ENCODE measurements around the gene KRR1.

KRR1 gene

DNA sequence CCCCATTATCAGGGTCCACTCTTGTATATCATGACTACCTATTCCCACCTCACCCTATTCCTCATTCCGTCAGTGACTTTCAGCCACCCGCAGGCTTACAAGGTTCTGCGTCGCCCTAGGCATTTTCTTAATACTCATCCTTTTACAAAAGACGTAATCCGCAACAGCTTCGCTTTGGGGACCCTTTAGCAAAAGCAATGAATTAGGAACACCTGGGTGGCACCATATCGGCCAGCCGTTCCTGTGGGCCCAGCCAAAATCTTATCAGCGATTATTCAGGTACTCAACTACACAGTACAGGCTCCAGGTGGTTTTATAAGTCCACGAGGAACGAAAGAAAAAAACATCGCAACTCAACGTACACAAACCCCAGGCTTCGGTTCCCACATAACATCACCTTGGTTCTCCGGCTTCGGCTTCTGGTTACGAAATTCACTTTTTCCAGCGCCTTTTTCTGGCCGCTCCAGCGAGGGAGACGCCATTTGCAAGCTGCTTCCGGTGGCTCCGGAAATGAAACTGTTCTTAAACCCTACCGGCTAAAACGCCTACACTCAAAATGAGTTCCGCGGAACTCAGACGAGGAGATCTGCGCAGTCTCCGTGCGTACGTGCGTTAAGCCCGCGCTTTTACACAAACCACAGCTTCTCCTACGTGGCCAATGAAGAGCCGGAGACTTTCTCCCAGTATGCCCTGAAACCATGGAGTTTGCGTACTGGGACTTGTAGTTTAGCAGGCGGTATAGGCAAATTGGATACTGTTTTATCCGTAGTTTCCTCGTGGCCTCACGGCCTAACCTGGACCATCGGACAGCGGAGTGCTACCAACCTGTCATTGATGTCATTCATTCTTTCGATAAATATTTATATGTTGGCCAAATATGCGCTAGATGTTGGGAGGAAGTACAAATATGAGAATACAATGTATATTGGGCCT is at the start of gene KRR1:
Gene KRR1 (minus strand): TSS at position 494 of the 933 bp plus-strand sequence. CDS start 12 bp downstream, at position 482.
- DNase-seq (ENCODE audit: low read depth in 1 of 2, low spot score in 1 of 2) = peak; percentile 73 to 78

DNA sequence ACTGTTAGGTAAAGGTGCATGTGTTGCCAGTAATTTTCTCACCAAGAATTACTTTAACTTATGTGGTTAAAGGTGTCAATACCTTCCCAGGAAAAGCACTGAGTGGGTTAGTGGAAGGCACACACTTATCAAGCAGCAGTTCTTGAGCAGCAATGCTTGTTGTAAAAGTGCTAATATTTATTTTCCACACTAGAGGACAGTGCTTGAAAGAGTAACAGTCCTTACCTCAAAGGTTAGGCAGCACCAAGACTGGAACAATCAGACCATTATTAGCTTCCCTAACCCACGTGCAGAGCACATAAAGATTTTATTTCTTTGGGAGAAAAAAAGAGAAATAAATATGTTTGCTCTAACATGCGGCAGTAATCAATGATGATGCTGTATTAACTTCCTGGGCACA is 48.8 kb upstream of the KRR1 start:
- no peak for DNase-seq (ENCODE audit: low read depth in 1 of 2, low spot score in 1 of 2)

DNA sequence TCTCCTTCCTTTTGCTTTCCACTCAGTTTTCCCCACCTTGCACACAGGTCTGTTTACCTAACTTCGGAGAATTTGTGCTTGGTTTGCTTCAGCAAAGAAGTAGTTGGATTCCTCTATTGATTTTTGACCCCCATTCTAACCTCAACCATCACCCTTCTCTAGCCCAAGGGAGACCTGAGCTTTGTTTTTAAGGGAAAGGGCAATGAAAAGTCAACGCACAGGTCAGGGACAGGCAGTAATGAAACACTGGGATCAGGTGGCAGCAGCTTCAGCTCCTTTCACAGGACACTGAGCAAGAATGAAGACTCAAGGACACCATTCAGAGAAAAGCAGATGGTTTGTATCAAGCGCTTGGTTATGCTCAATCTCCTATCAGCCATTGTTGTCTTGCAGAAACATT is 46.9 kb upstream of the KRR1 start:
- no peak for DNase-seq (ENCODE audit: low read depth in 1 of 2, low spot score in 1 of 2)

DNA sequence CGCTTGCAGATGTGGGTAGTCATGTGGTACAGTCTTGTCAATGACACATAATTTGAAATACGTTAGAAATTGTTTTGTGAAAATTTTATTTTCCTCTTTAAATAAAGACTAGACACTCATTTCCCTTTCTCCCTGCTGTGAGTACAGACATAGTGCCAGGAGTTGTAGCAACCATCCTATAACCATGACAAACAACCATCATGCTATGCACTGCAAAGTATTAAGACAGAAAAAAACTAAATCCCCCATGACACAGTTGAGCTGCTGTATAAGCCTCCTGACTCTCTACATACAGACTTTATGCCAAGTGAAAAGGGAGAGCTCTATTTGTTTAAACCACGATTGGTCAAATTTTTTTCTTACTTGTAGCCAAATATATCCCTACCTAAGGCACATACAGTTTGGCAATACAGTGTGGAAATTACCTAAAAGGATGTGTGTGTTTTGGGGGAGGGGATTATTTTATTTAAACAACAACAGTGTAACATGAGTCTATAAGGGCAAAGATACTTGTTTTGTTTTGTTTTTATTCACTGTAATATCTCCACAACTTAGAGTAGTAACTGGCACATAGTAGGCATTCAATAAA is 45.0 kb upstream of the KRR1 start:
- DNase-seq (ENCODE audit: low read depth in 1 of 2, low spot score in 1 of 2) = no peak

DNA sequence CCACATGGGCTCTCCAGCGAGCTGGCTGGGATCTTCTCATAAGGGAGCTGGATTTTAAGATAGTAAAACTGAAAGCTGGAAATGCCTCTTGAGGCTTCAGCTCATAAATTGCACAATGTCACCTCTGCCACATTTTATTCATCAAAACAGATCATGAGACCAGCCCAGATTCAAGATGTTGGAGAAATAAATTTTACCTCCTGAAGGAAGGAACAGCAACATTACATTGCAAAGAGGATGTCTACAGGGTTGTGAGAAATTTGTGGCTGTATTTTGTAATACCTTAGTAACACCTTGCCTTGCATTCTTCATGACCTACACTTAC is 43.1 kb upstream of the KRR1 start:
- DNase-seq (ENCODE audit: low read depth in 1 of 2, low spot score in 1 of 2) = no peak

DNA sequence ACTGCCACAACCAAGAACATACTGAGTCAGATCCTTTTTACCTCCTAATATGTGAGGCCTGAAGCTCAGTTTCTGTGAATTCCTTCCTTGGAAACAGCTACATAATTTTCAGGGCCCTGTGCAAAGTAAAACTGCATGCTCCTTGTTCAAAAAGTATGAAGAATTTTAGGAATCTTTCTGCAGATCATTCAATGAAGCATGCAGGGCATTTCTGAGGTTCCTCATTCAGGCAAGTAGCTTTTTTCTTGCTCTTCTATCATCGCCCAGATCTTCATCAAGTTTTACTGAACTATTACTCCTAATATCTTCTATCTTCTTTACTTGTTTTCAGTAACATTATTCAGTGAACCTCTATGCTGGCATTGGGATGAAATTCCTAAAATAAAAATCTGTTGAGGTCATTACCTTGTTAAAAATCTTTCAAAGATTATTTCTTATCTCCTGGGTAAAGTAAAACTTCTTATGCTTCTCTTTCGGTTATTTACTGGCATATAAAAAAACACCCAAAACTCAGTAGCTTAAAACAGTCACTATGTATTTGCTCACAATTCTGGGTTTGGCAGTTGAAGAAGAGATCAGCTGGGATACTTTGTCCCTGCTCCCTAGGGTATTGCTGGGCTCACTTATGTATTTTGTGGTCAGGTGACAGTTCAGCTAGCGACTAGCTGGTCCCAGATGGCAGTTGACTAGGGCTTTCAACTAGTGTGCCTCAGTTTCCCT is 42.6 kb upstream of the KRR1 start:
- DNase-seq (ENCODE audit: low read depth in 1 of 2, low spot score in 1 of 2) = no peak

DNA sequence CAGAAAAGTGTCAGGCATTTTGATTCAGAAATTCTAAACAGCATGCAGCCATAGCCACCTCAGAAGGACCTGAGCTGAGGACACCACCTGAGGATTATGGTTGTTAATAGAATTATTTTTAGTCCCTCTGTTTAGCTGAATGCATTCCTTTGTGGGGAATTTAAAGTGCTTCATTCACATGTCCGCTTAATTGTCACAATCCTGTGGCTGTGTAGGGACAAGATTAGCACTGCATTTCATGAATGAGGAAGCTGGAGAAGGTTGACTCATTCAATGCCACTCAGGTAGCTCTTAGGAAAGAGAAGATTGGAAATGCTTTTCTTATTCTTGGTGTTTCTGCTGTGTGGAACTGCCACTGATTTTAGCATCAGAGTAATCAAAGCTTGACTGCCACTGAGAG is 42.0 kb upstream of the KRR1 start:
- DNase-seq (ENCODE audit: low read depth in 1 of 2, low spot score in 1 of 2) = no peak

DNA sequence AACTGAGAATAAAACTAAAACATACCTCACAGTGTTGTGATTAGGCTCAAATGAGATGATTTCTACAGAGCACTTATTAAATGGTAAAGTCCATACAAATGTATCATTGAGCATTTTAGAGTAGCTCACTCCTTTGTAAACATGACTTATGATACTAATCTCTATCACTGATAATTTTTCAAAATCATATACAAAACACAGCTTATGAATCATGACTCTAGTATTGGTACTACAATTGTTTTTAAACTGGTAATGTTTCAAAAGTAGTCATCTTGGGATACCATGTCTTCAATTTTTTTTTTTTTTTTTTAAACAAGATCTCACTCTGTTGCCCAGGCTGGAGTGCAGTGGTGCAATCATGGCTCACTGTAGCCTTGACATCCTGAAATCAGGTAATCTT is 40.1 kb upstream of the KRR1 start:
- DNase-seq (ENCODE audit: low read depth in 1 of 2, low spot score in 1 of 2) = no peak

DNA sequence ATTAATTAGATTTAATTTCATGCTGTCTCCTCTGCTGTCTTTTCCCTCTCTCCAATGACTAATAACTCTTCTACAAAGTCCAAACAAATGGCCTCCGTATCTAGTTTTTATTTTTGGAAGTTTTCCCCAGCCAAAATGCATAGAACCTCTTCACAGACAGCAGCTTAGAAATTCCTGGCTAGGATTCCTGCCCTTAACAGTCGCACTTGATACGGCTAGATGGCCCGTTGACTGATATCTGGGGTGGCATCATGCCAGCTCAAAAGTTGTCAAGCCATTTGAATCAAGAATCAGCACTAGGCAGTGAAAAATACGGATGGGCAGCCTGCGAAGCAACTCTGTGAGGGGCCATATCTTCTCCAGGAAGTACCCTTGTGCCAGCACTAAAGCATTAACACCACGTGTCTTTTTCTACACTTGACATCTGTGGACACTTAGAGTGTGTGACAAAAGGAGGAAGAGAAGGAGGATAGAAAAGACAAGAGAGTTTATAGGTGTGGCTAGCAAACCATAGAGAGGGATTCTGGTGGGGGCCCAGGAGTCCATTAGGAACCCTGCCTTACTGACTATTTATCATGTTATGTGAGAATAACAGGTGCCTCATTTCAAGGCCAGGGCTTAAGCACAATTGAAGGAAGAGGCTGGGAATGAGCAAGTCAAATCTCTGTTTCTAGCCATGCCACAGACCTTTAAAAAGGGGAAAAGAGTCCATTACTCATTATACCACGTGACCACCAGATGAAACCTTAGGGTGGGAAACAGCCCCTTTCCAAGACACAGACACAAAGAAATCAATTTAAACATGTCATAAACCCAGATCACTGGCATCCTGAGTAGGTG is 39.2 kb upstream of the KRR1 start:
- no peak for DNase-seq (ENCODE audit: low read depth in 1 of 2, low spot score in 1 of 2)

DNA sequence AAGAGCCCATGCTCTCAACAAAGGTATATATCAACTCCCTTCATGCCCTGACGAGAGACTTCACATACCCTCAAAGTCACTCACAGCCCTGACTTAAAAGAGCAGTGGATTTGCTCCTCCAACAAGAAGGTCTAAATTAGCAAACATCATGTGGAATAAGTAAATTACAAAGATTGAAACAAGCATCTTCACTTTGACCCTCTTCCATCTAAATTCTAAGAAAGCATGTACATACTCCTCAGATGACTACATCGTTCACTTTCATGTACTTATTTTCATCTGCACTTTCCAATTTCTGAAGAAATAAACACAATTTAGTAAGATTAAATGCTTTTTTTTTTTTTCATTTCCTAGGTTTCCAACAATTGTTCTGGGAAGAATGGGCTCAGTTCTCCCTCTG is 38.6 kb upstream of the KRR1 start:
- no peak for DNase-seq (ENCODE audit: low read depth in 1 of 2, low spot score in 1 of 2)

DNA sequence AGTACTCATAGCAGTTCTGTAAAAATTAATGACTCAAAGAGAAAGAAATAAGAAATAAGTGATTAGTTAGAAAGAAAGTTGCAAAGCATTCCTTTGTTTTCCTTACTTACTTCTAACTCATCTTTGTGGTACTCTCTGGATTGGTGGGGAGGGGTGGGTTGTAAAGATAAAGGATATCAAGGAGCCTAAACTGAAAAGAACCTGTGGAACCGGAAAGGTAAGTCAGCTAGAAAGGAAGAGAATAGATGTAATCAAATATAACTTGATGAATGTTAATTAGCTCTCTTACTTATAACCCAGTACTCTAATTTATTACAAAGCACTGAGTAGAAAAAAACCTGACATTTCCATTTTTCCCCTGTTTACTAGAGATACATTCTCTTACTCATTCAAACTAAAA is 37.5 kb upstream of the KRR1 start:
- DNase-seq (ENCODE audit: low read depth in 1 of 2, low spot score in 1 of 2) = no peak

DNA sequence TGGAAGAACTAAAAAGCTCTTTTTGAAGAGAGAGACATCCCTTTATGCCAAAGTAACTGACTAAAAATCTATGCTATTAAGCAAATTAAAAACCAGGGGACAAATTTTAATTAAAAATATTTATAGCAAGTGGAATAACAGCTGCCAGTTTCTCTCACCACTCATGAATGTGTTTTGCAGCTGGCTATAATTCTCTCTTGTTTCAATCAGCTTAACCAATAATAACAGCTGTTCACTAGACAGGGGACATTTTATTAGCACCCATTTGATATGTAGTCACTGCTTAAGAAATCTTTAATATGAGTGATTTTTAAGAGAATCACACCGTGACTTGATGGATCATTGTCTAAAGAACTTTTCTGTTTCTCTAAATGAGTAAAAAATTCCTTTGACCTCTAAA is 34.2 kb upstream of the KRR1 start:
- no peak for DNase-seq (ENCODE audit: low read depth in 1 of 2, low spot score in 1 of 2)

DNA sequence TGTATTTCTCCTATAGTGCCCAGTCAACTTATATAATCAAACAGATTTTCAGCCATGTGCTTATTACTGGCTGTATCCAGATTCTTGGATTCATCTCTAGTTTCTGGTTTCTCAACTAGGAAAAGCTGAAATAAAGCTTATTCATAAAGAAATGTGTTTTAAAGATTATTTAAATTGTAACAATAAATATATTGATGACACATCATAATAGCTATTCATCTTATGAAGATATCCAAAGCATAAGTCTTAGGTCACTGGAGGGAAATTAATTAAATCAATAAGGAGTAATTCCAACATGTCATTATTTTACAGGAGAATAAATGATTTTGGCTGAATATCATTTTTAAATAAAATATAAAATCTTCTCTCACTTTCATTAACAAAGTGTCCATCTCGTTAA is 32.1 kb upstream of the KRR1 start:
- no peak for DNase-seq (ENCODE audit: low read depth in 1 of 2, low spot score in 1 of 2)

DNA sequence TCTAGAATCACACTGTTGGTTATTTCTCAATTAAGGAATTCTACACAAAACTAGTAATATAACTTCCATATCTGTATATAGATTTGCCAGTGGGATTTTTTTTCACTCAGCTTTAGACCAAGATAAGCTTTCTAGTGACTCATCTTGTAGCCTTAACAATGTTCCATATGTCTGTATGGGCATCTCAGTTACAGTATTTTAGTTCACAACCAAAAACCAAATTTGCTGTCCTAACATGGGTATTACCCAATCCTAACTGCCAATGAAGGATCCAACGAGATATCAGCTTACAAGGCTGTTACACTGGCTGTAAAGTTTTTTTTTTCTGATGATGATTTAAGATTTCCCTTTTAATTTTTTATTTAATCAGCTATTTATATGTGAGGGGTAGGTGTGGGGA is 31.5 kb upstream of the KRR1 start:
- no peak for DNase-seq (ENCODE audit: low read depth in 1 of 2, low spot score in 1 of 2)

DNA sequence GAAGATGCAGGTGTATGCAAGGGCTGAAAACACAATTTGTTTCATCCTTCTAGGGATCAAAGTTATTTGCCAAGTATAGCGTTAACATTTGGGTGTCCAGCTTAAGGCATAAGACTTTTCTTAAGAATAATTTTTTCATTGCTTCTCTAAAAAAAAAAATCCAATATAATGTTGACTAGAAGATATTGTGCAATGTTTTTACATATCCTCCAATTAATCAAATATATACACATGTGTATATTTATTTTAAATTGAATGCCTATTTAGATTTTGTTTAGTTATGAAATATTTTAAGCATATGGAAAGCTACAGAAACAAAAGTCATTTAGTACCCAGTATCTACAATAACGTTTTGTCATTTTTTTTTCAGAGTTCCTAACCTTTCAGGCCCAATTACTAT is 28.5 kb upstream of the KRR1 start:
- DNase-seq (ENCODE audit: low read depth in 1 of 2, low spot score in 1 of 2) = no peak

DNA sequence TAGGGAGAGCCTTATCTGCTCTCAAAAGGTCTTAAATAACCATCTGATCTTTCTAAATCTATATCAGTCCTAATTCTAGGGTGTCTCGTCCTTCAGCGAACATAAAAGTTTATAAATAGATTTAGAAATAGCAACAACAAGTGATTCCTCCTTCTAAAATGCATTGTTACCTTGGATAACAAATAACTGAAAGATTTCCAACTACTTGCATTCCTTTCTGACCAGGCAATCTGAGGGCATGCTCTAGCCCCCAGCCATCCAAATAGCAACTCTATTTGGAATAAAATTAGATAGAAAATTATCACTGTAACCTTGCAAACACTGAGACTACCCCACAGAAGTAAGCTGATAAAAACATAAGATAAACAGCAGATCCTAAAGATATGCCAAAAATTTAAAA is 21.8 kb upstream of the KRR1 start:
- no peak for DNase-seq (ENCODE audit: low read depth in 1 of 2, low spot score in 1 of 2)

DNA sequence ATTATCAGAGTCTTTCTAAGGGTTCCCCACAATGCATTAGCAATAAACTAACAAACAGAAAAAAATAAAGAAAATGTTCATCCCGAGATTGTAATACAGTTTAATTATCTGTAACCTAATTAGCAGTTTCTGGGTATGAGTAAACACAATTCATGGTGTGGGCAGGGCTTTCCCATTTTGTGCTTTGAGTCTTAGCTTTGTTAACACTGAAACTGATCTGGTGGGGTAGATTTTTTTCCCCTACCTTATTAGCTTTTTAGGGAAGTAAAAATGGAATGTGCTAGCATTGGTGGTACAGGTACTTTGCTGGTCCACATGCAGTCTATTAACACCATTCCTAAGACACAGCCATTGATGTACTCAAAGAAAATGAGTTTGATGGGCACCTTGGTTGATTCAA is 18.4 kb upstream of the KRR1 start:
- DNase-seq (ENCODE audit: low read depth in 1 of 2, low spot score in 1 of 2) = no peak

DNA sequence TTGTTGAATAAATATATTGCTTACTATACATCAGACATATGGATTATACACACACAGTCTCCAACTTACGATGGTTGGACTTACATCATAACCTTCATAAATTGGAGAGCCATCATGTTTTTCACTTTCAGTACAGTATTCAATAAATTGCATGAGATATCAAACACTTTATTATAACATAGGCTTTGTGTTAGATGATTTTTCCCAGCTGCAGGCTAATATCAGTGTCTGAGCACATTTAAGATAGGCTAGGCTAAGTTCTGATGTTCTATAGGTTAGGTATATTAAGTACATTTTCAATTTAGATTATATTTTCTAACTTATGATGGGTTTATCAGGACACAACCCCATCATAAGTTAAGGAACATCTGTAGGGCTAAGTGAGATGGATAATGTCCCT is 17.9 kb upstream of the KRR1 start:
- DNase-seq (ENCODE audit: low read depth in 1 of 2, low spot score in 1 of 2) = no peak

DNA sequence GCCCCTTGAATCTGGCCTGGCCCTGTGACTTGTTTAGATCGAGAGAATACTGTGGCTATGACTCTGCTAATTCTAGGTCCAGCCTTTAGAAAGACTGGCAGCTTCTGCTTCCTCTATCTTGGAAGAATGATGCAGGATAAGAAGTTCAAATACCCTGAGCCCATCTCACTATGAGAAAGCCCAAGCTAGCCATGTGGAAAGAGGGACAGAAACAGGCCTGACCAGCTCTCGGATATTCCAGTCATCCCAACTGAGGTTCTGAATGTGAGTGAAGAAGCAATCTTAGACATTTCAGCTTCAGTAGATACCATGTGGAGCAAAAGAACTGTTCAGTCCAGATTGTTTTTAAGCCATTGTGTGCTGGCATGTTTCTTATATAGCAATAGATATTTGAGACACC is 17.3 kb upstream of the KRR1 start:
- no peak for DNase-seq (ENCODE audit: low read depth in 1 of 2, low spot score in 1 of 2)

DNA sequence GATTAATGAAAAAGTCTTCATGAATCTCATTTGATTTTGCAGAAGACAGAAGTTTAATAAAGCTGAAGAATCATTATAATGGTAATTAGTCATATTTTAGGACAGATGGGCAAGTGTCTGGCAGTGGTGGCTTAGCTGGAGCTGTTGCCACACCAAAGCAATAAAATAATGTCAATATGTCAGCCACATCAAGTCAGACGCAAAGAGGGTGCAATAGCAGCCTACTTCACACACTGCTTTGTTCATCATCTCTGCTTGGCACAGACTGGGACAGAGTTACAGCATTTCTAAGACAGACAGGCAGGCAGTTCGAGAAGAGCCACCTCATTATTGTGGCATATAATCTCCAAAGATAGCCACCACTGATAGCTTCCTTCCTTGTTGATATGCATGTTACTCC is 16.9 kb upstream of the KRR1 start:
- no peak for DNase-seq (ENCODE audit: low read depth in 1 of 2, low spot score in 1 of 2)
